NCI-H345 (cell line): ENCODE measurements around the gene SEMA4F.

Experiments used
- DNase-seq: peaks from one replicate; lab custom pipeline; 2025; lab: John Stamatoyannopoulos, UW

SEMA4F gene

DNA sequence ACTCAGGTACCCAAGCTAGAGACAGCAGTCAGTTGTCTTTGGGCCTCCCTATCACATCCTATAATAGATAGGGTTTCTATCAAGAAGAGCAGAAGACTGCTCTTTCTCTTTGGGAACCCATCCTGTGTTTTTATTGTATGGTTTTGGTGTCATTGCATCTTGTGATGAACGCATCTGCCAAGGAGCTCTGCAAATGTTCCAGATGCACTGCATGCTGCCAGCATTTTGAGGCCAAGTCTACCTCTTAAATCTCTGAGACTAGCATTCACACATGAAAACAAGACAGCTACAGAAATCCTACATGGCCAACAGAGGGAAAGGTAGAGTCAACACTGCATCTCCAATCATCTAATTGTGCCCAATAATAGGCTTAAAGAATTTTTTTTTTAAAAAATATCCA, 14.0 kb downstream of the SEMA4F start:
- no peak for DNase-seq

GRCh38 chr2:74670263-74670662, 16.2 kb downstream of the SEMA4F start:
- DNase-seq = no peak

GRCh38 chr2:74671479-74671878, 17.4 kb downstream of the SEMA4F start:
- DNase-seq = no peak

DNA sequence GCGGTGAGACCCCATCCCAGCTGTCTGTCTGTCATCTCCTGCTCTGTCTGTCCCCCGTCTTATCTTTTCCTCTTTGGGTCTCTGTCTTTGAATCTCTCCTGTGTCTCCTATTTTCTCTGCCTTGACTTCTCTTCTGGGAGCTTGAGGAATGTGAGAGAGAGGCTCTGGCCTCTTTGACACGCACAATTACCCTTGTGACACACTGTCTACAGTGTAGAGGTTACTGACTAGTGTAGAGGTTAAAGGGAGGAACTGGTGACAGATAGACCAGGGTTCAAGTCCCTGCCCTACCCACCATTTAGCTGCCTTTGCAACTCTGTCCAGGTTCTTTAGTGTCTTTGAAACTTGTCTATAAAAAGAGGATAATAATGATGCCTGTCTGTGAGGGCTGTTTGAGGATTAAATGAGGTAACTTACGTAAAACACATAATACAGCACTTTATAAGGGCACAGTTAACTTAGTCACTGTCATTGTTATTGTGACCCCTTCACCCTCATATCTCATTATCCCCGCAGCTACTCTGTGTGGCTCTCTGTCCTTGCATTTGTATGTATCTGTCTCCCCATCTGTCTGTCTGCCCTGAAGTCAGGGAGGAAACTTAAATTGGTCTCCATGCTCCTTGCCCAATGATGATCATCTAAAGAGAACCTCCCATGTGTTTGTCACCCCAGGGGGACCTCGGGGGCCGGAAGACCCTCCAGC, 19.9 kb downstream of the SEMA4F start:
- no peak for DNase-seq

DNA sequence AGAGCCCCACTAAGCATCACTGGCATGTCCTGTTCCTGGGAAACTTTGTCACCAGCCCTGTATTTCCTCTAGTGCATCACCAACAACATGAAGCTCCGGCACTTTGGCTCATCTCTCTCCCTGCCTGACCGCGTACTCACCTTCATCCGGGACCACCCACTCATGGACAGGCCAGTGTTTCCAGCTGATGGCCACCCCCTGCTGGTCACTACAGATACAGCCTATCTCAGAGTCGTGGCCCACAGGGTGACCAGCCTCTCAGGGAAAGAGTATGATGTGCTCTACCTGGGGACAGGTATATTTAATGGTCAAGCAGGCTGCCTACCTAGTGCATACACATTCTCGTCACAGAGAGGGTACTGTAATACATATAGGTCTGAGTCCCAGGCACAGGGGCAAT, 21.0 kb downstream of the SEMA4F start:
- DNase-seq = no peak

- no peak for DNase-seq
Observed at GRCh38 chr2:74676331-74676730, 22.3 kb downstream of the SEMA4F start.

- DNase-seq = no peak
Observed at GRCh38 chr2:74679615-74680014, 25.6 kb downstream of the SEMA4F start.

GRCh38 chr2:74682501-74682900, 28.5 kb downstream of the SEMA4F start:
- DNase-seq = no peak

DNA sequence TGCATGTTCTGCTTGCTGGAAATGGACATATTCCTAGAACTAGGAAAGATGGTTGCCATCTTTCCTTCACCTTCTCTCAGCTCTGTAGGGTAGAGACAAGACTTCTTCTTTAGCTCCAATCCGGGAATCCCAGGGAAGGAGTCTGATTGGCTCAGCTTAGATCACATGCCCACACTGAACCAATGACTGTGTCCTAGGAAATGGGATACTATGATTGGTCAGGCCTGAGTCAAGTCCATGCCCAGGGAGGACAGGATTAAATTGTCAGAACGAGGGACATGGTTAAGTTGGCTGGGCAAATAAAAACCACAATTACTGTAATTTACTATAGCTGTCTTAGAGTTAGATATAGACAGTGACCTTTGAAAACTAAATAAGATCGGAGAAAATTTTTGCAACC, 31.4 kb downstream of the SEMA4F start:
- no peak for DNase-seq

DNA sequence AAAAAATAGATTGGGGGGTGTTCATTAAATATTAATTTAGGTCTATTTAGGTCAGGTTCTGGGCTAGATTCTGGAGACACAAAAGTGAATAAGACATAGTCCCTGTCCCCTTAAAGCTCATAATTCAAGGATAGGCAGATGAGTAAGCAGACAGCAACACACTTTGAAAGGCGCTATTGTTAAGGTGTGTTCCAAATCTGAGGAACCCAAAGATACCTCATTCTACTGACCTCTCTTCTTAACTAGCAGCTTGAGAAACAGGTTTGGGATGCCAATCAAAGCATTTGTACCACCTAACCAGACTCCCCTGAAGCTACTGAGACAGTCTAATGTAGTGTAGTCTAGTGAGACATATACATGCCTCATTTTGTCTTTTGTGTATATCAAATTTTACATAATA, 34.8 kb downstream of the SEMA4F start:
- DNase-seq = no peak

DNA sequence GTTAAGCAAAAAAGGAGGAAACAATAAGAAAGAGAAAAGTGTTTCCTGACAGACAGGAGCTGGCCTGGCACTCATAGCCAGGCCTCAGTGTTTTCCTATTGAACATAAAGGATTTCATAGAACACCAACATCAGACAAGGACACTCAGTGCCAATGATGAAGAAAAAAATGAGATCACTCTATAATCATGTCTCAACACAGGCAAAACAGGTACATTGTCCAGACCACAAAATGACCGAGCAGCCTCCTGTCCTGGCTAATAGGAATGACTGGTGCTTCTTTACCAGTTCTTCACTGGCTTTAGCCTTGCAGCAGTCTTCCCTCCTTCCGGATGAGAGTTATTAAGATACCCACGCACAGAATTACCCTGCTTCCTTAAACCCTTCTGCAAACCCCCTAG, 35.6 kb downstream of the SEMA4F start:
- DNase-seq = no peak

DNA sequence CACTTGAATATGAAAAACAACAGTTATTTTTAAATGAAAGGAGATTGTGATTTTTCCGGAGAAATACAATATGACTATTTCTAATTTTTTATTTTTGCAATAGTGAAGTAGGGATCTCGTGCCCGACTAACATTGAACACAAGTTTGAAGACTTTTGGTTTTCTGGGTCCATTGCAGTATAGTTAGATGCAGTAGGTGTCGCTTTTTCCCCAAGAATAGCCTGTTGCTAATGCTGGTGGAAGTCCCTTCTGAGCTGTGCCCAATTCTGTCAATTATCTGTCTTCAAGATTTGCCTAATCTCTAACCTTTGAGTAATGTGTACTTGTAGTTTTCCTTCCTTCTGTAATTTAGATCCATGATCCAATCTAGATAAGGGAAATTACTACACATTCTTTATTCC, 36.5 kb downstream of the SEMA4F start:
- peak; percentile 45 for DNase-seq

DNA sequence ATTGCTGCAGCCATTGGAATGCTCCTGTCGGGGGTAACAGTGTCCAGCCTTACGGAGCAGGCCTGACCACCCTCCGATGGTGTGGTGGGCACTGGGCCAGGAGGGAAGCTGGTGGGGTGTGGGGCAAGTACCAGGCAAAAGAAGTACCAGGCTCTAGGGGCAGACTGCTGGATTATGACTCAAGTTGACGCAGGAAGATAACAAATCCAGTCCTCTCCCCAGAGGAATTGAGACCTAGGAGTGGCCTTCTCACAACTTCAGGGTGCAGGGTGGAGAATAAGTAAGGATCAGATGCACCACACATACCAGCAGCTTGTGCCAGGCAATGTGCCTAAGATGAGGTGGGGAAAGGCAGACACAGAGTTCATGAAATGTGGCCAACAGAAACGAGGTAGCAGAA, 37.9 kb downstream of the SEMA4F start:
- DNase-seq = no peak

GRCh38 chr2:74693213-74693612, 39.2 kb downstream of the SEMA4F start:
- no peak for DNase-seq

GRCh38 chr2:74693668-74694067, 39.6 kb downstream of the SEMA4F start:
- no peak for DNase-seq

- DNase-seq = no peak
Observed at GRCh38 chr2:74694281-74694680, 40.2 kb downstream of the SEMA4F start.

DNA sequence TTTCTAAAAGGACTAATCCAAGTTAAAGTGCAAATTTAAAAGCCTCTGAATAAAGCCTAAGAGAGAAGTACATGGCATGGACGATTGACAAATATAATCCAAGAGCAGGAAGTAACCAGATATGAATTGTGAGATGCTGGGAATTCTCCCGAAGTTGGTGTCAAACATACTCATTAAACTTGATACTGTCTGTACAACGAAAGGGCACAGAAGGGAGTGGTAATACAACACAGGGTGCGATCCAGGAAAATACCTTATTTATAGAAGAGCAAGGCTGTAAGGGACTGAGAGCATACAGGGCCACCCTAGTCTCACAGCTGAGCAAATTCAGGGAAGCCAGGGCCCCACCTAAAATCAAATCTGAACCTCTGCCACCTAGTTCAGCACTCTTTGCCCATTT, 41.6 kb downstream of the SEMA4F start:
- no peak for DNase-seq

DNA sequence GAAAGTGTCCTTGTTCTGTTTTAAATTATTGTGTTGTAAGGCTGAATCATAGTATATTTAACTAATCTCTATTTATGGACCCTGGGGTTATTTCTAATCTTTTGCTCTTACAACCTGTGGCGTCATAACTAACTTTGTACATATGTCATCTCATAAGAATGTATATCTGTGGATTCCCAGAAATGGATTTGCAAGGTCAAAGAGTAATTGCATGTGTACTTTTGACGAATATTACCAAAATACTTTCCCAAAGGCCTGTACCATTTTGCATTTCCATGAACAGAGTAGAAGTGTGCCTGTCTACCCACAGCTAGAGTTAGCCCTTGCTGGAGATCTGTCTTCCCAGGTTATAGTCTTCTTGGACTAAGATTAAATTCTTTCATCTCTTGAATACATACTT, 42.8 kb downstream of the SEMA4F start:
- no peak for DNase-seq

DNA sequence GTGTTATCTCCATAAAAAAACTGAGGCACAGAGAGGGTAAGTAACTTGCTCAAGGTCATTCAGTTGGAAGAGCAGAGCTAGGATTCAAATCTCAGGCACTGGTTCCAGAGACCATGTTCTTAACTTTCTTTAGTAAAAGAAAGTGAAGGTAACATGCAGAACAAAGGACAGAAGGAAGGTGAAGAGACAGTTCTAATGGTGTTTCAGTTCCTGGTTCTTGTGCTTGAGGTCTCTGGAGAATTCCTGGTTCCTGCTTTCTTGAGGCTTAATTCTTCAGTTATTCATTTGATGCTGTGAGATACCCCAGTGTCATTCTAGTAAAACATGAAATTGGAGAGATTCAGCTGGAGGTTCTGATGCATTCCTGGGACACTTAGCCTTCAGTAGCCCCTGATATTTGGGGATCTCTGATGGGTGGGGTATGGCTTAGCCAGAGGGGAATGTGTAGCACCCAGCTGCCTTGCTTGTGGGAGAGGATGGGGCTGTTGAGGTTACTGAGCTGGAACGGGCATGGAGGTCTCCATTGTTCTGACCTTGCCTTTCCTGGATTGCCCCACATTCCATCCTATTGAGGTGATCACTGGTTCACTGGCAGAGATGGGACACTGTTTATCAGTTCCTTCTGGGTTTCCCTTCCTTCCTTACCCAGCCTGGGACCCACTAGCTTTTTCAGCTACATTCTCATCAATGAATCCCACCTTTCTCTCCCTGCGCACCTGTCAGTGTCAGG, 46.8 kb downstream of the SEMA4F start:
- no peak for DNase-seq

DNA sequence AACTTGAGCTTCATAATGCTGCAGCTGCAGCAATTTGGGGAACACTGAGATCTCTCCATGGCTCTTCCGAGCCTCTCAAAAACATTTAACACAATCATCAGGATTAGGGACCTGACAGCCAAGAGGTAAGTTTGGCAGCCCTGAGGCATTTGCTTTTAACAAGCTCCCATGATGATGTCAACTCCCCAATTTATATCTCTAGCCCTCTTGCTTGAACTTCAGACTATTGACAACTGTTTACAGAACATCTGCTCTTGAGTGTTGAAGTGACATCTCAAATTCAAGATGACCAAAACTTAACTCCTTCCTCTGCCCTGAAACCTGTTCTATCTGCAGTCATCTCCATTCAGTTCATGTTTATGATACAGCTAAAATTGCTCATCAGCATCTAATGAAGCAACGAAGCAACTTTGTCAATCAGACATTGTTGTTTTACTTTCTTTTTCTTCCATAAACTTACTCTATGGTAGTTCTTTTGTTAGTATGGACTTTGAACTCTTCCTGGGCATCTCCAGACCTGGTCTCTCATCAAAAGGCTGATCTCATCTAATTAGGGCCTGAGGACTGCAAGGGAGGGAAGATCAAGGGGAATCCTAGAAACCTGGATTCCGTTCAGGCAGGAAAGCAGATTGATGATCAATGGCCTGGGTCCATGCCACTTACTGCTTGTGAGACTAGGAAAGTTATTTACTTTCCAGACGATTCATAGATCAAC, 48.1 kb downstream of the SEMA4F start:
- peak; percentile 24 for DNase-seq

DNA sequence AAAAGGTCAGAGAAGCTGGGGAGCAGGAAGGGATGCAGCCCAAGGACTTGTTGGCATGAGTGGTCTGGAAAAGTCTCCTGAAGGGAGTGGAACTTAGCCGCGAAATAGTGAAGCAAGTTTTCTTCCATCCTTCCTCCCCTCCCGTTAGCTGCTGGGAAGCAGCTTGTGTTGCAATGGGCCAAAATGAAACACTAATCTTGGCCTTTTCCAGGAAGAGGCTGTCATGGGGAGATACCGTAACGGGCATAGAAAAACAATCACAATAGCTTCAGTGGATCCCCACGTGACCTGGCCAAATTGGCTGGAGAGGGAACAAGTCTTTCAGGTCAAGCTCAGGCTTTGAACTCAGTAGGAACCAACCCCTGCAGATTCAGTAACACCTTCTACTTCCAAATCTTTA, 49.3 kb downstream of the SEMA4F start:
- no peak for DNase-seq

GRCh38 chr2:74704216-74704615, 50.2 kb downstream of the SEMA4F start:
- DNase-seq = no peak

- no peak for DNase-seq
Observed at GRCh38 chr2:74706741-74707140, 52.7 kb downstream of the SEMA4F start.
